Stomach smooth muscle (tissue), 2 donors: Measurements from ENCODE around the gene ZSCAN2.

ENCODE experiments used
- H3K27ac ChIP-seq: one replicate; pipeline ENCODE4 v1.7.0; 2013; ENCODE audit warnings: mild to moderate bottlenecking, low read length, inconsistent platforms
- H3K27me3 ChIP-seq, 2 donors: one replicate each; pipeline ENCODE4 v1.7.0; 2013; ENCODE audit warnings: low read length in 2 of 2; ENCODE audit not compliant: insufficient read depth in 2 of 2, control insufficient read depth in 1 of 2
- H3K36me3 ChIP-seq, 2 donors: one replicate each; pipeline ENCODE4 v1.7.0; 2013; ENCODE audit warnings: low read length in 2 of 2; ENCODE audit not compliant: control insufficient read depth in 2 of 2, insufficient read depth in 2 of 2
- H3K4me1 ChIP-seq: one replicate; pipeline ENCODE4 v1.7.0; 2013; ENCODE audit warnings: low read length; ENCODE audit not compliant: control insufficient read depth, insufficient read depth
- H3K4me3 ChIP-seq, 2 donors: one replicate each; pipeline ENCODE4 v1.7.0; 2013; ENCODE audit warnings: low read length in 2 of 2
- H3K9ac ChIP-seq, 2 donors: one replicate each; pipeline ENCODE4 v1.7.0; 2013; ENCODE audit warnings: low read length in 2 of 2, mild to moderate bottlenecking in 1 of 2
- H3K9me3 ChIP-seq, 2 donors: one replicate each; pipeline ENCODE4 v1.7.0; 2013; ENCODE audit warnings: low read length in 2 of 2; ENCODE audit not compliant: control insufficient read depth in 2 of 2
- donor health status: healthy.
- donor health status: Pancreatic carcinoma.

Gene ZSCAN2

GRCh38 chr15:84653910-84654688 lies 53.3 kb downstream of the ZSCAN2 start, which contains the start of gene WDR73:
TSS of gene WDR73 (minus strand) at chr15:84654283. CDS start at chr15:84654274, 9 bp downstream.
- Histone ChIP-seq H3K27me3 (no peaks in the 10 kb centered on the region), H3K27ac (peak within 1 kb of the TSS; percentile 84), H3K9me3 (no peaks in the 10 kb centered on the region), H3K4me1 (peaks cover 38% of the 10 kb centered on the region), H3K4me3 (peak within 1 kb of the TSS; percentile 98 to 99), H3K9ac (peak within 1 kb of the TSS; percentile 96 to 99), H3K36me3 (peaks cover 10 to 13% of the 10 kb centered on the region in 2 donors)

- H3K9me3 ChIP-seq = no peaks in the 10 kb centered on the region
- peak overlapping the region; percentile 84 for H3K27ac ChIP-seq
- H3K36me3 ChIP-seq = peaks cover 7 to 9% of the 10 kb centered on the region in 2 donors
- H3K4me3 ChIP-seq = peak overlapping the region; percentile 98 to 99
- peaks cover 37% of the 10 kb centered on the region for H3K4me1 ChIP-seq
- peak overlapping the region; percentile 96 to 99 for H3K9ac ChIP-seq
- no peaks in the 10 kb centered on the region for H3K27me3 ChIP-seq
Observed at GRCh38 chr15:84654689-84655453, 54.1 kb downstream of the ZSCAN2 start.

- H3K4me3 ChIP-seq = peak overlapping the region in 1 of 2 donors; percentile 78
- H3K36me3 ChIP-seq = peaks cover 0 to 2% of the 10 kb centered on the region in 2 donors
- peaks cover 35% of the 10 kb centered on the region for H3K4me1 ChIP-seq
- H3K27me3 ChIP-seq = no peaks in the 10 kb centered on the region
- H3K27ac ChIP-seq = no peak overlapping the region
- no peak overlapping the region for H3K9ac ChIP-seq
- H3K9me3 ChIP-seq = no peaks in the 10 kb centered on the region
Observed at GRCh38 chr15:84656972-84657371, 56.2 kb downstream of the ZSCAN2 start.

GRCh38 chr15:84657748-84658079 lies 56.9 kb downstream of the ZSCAN2 start:
- no peaks in the 10 kb centered on the region for H3K9me3 ChIP-seq
- no peaks in the 10 kb centered on the region for H3K27me3 ChIP-seq
- H3K27ac ChIP-seq = peak overlapping the region; percentile 74
- H3K4me1 ChIP-seq = peaks cover 33% of the 10 kb centered on the region
- peak overlapping the region; percentile 65 to 78 for H3K4me3 ChIP-seq
- peak overlapping the region; percentile 74 for H3K9ac ChIP-seq
- no peaks in the 10 kb centered on the region for H3K36me3 ChIP-seq

- no peaks in the 10 kb centered on the region for H3K9me3 ChIP-seq
- peaks cover 28% of the 10 kb centered on the region for H3K4me1 ChIP-seq
- peak within 1 kb of the TSS; percentile 74 for H3K27ac ChIP-seq
- peak within 1 kb of the TSS; percentile 65 to 78 for H3K4me3 ChIP-seq
- no peaks in the 10 kb centered on the region for H3K36me3 ChIP-seq
- H3K27me3 ChIP-seq = no peaks in the 10 kb centered on the region
- peak within 1 kb of the TSS; percentile 74 to 75 for H3K9ac ChIP-seq
Observed at GRCh38 chr15:84658080-84658787, 57.4 kb downstream of the ZSCAN2 start, which contains the start of gene NMB. TSS of gene NMB (minus strand) at chr15:84658199. CDS start at chr15:84658152, 47 bp downstream.

GRCh38 chr15:84658788-84659411 lies 58.1 kb downstream of the ZSCAN2 start:
- Histone ChIP-seq H3K4me3 (peak overlapping the region; percentile 44 to 78), H3K9ac (peak overlapping the region; percentile 74 to 75), H3K27ac (peak overlapping the region; percentile 74), H3K4me1 (peaks cover 23% of the 10 kb centered on the region), H3K36me3 (no peaks in the 10 kb centered on the region), H3K9me3 (no peaks in the 10 kb centered on the region), H3K27me3 (no peaks in the 10 kb centered on the region)

- Histone ChIP-seq H3K27me3 (no peaks in the 10 kb centered on the region), H3K9me3 (no peaks in the 10 kb centered on the region), H3K36me3 (peaks cover 0 to 4% of the 10 kb centered on the region in 2 donors), H3K27ac (no peak overlapping the region), H3K4me3 (no peak overlapping the region), H3K9ac (no peak overlapping the region), H3K4me1 (peaks cover 15% of the 10 kb centered on the region)
Observed at GRCh38 chr15:84659904-84660781, 59.3 kb downstream of the ZSCAN2 start.

- H3K9me3 ChIP-seq = no peaks in the 10 kb centered on the region
- no peak overlapping the region for H3K9ac ChIP-seq
- peaks cover 7 to 9% of the 10 kb centered on the region in 2 donors for H3K36me3 ChIP-seq
- no peaks in the 10 kb centered on the region for H3K27me3 ChIP-seq
- no peak overlapping the region for H3K4me3 ChIP-seq
- no peak overlapping the region for H3K27ac ChIP-seq
- peaks cover 13% of the 10 kb centered on the region for H3K4me1 ChIP-seq
Observed at GRCh38 chr15:84661001-84661400, 60.2 kb downstream of the ZSCAN2 start.

- Histone ChIP-seq H3K4me1 (no peaks in the 10 kb centered on the region), H3K4me3 (no peak overlapping the region), H3K27me3 (no peaks in the 10 kb centered on the region), H3K9me3 (no peaks in the 10 kb centered on the region), H3K9ac (no peak overlapping the region), H3K36me3 (peaks cover 29 to 31% of the 10 kb centered on the region in 2 donors), H3K27ac (no peak overlapping the region)
Observed at GRCh38 chr15:84666373-84666772, 65.6 kb downstream of the ZSCAN2 start.
